Aorta (tissue), 5 donors: ENCODE measurements around the gene CREB5. TPM values are rescaled to one million over a fixed set of nuclear protein-coding genes. Genes with fewer than 3 reads are reported as not detected.

ENCODE experiments used
- ATAC-seq: fragments of 200-7000 bp; cut with Tn5 transposase; one replicate; pipeline ENCODE4 v1.9.1; 2022; ENCODE audit warnings: moderate library complexity; ENCODE audit not compliant: low FRiP score
- DNase-seq, 2 donors: peaks; one replicate each; pipeline ENCODE4 v3.0.0-alpha.2; 2020
- H3K27ac ChIP-seq, 2 donors: one replicate each; pipeline ENCODE4 v1.5.1; 2013; ENCODE audit warnings: low read length in 2 of 2, mild to moderate bottlenecking in 2 of 2, moderate library complexity in 2 of 2, control low read depth in 1 of 2, inconsistent platforms in 1 of 2, low read depth in 1 of 2
- H3K27me3 ChIP-seq, 2 donors: one replicate each; pipeline ENCODE4 v1.6.1; 2013; ENCODE audit warnings: control low read depth in 1 of 2, low read length in 1 of 2, mild to moderate bottlenecking in 1 of 2, moderate library complexity in 1 of 2; ENCODE audit not compliant: insufficient read depth in 2 of 2, control insufficient read depth in 1 of 2
- H3K36me3 ChIP-seq, 2 donors: one replicate each; pipeline ENCODE4 v1.6.1; 2013; ENCODE audit warnings: control low read depth in 1 of 2, low read length in 1 of 2, mild to moderate bottlenecking in 1 of 2; ENCODE audit not compliant: insufficient read depth in 2 of 2, control insufficient read depth in 1 of 2
- H3K4me1 ChIP-seq, 2 donors: one replicate each; pipeline ENCODE4 v1.6.1; 2013; ENCODE audit warnings: low read length in 2 of 2, control low read depth in 1 of 2, mild to moderate bottlenecking in 1 of 2, moderate library complexity in 1 of 2; ENCODE audit not compliant: insufficient read depth in 2 of 2, control insufficient read depth in 1 of 2
- H3K4me3 ChIP-seq, 2 donors: one replicate each; pipeline ENCODE4 v1.5.1; 2013; ENCODE audit warnings: low read length in 2 of 2, control low read depth in 1 of 2, mild to moderate bottlenecking in 1 of 2
- H3K9me3 ChIP-seq: one replicate; pipeline ENCODE4 v1.6.1; 2013; ENCODE audit warnings: mild to moderate bottlenecking, low read length; ENCODE audit not compliant: control insufficient read depth
- WGBS, 2 donors: extraction: QIAGEN DNeasy Blood & Tissue Kit; methylation state at CpG; one replicate each; pipeline ENCODE4 v1.1.7; 2013; 5-methylcytosine and 5-hydroxymethylcytosine counted together
- intact Hi-C, 2 donors: fragments of 100-400 bp; cut with DNase I; formaldehyde crosslinking; loops; one replicate each; pipeline versions ENCODE4 v1.14.2 to v1.15.0; 2022
- polyA plus RNA-seq, 2 donors: library from polyadenylated mRNA; stranded (reverse); fragments of 200-250 nt; gene quantifications; one replicate each; pipeline ENCODE4 v1.2.3, GENCODE V29; 2013
- total RNA-seq, 2 donors: library from RNA; stranded (reverse); fragmentation: NEBNext Ultra II Directional; extraction: Animal tissue kit (Norgen Biotek cat#: 25700); gene quantifications; one replicate each; pipeline ENCODE4 v1.2.1, GENCODE V29; 2021
- donor health status: healthy with polysubstance abuse.
- donor health status: Bipolar disorder and iron deficiency.
- donor health status: DM: no; HTN: no; CAD: no.
- donor health status: DM: no; HTN: no; CAD: no.
- donor health status: DM: yes; HTN: yes; CAD: no.

The CREB5 gene
- total and polyA plus RNA-seq, 4 donors: 2.6 to 57.1 (median 17.9) TPM

DNA sequence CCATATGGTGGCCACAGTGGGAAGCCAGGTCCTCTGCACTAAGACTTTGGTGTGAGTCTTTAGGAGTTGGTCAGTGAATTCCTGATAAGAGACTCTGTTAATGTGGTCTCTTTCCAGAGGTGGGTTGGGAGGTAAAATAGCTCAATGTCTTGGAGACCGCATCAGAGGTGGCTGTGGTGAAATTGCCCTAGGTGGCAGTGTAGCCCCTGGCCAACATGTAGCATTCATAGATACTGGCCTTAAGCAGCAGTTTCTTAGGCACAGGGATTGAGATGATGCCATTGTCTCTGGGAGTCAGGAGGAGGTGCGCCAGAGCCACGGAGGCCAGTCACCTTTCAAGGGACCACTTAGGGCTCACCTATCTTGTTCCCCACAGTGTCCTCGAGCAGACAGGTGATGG, 202.8 kb downstream of the CREB5 start:
- Histone ChIP-seq H3K4me1 (no peaks in the 10 kb centered on the region), H3K27ac (no peak overlapping the region), H3K9me3 (no peaks in the 10 kb centered on the region), H3K36me3 (no peaks in the 10 kb centered on the region), H3K27me3 (no peaks in the 10 kb centered on the region), H3K4me3 (no peak overlapping the region)
- 89 to 91% methylated on average over 4 of the region's 4 CpGs for WGBS, 2 donors
- DNase-seq (no peak), ATAC-seq (peak; percentile 29)
- intact Hi-C loops: loop anchor here (5.0 to 10.0 kb wide), 2 partner anchors 237 to 240 kb away; no protein-coding TSS in a partner anchor

GRCh38 chr7:28617308-28617880, 205.1 kb downstream of the CREB5 start:
- 97 to 98% methylated on average over 2 of the region's 2 CpGs for WGBS, 2 donors
- no peak overlapping the region for H3K4me3 ChIP-seq
- no peaks in the 10 kb centered on the region for H3K27me3 ChIP-seq
- intact Hi-C loops: loop anchor here (5.0 to 10.0 kb wide), 2 partner anchors 235 to 237 kb away; no protein-coding TSS in a partner anchor
- ATAC-seq: no peak
- no peak for DNase-seq
- H3K4me1 ChIP-seq: peaks cover 0 to 3% of the 10 kb centered on the region in 2 donors
- no peaks in the 10 kb centered on the region for H3K36me3 ChIP-seq
- no peak overlapping the region for H3K27ac ChIP-seq
- H3K9me3 ChIP-seq: no peaks in the 10 kb centered on the region

DNA sequence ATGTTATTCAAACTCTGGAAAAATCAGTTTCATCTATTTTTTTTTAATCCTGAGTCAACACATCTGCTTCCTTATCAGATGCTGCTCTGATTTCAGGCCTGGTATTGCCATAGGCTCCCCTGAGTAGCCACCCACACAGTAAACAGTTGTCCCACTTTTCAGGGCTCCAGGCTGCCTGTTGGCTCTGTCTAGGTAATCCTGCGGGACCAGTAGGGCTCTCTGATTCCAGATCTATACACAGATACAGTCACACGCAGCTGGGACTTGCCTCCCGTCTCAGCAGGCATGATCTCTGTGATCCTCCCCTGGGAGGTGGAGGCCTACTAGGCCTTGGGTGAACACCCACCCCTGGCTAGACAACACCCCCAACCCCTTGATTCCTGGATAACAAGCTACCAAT, 206.1 kb downstream of the CREB5 start:
- Histone ChIP-seq H3K27me3 (no peaks in the 10 kb centered on the region), H3K4me3 (no peak overlapping the region), H3K36me3 (no peaks in the 10 kb centered on the region), H3K9me3 (no peaks in the 10 kb centered on the region), H3K4me1 (peaks cover 0 to 3% of the 10 kb centered on the region in 2 donors), H3K27ac (no peak overlapping the region)
- ATAC-seq: no peak
- WGBS, 2 donors: 32 to 55% methylated on average over 3 of the region's 3 CpGs
- intact Hi-C loops: loop anchor here (5.0 to 10.0 kb wide), 2 partner anchors 234 to 236 kb away; no protein-coding TSS in a partner anchor
- DNase-seq: no peak

DNA sequence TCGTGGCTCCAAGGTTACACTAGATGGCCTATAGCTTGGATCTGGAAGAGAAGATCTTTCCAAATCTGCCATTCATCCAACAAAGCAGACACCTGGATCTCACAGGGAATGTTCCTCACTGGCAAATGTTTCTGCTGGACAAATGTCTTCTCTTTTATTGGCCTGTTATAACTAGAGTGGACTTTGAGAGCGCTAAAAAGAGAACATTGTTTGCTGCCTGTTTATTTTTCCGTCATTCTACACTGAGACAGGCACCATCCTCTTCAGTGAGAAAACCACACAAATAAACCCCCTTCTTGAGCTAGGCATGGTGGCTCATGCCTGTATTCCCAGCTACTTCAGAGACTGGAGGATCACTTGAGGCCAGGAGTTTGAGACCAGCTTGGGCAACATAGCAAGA, 206.9 kb downstream of the CREB5 start:
- Histone ChIP-seq H3K4me1 (peaks cover 0 to 3% of the 10 kb centered on the region in 2 donors), H3K9me3 (no peaks in the 10 kb centered on the region), H3K36me3 (no peaks in the 10 kb centered on the region), H3K27ac (no peak overlapping the region), H3K27me3 (no peaks in the 10 kb centered on the region), H3K4me3 (no peak overlapping the region)
- ATAC-seq (no peak), DNase-seq (no peak)
- intact Hi-C loops: loop anchor here (5.0 to 10.0 kb wide), 2 partner anchors 233 to 236 kb away; no protein-coding TSS in a partner anchor
- WGBS, 2 donors: 95 to 97% methylated on average over 3 of the region's 3 CpGs

DNA sequence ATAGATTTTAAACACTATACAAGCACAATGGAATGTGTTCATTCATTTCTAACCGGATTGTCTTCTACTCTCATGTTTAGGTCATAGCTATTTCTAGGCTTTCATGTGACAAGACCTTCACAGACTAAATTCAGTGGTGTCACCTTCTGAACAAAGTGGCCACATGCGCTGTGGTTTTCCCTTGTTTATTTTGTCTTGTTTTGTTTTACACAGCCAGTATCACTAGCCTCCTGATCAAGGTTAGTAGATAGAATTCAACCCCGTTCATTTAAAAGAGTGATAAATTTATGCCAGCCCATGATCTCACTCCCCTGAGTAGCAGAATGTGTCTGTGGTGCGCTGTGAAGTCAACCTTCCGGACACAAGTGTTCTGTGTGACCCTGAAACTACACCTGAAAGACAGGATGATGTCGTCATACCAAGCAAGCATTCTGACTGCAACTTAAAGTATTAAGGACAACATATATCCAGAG, 209.1 kb downstream of the CREB5 start:
- Histone ChIP-seq H3K27ac (no peak overlapping the region), H3K9me3 (no peaks in the 10 kb centered on the region), H3K27me3 (no peaks in the 10 kb centered on the region), H3K36me3 (no peaks in the 10 kb centered on the region), H3K4me3 (no peak overlapping the region), H3K4me1 (peaks cover 0 to 3% of the 10 kb centered on the region in 2 donors)
- WGBS, 2 donors: 21 to 30% methylated on average over 6 of the region's 6 CpGs
- ATAC-seq (no peak), DNase-seq (no peak)
- intact Hi-C loops: no loop called here

DNA sequence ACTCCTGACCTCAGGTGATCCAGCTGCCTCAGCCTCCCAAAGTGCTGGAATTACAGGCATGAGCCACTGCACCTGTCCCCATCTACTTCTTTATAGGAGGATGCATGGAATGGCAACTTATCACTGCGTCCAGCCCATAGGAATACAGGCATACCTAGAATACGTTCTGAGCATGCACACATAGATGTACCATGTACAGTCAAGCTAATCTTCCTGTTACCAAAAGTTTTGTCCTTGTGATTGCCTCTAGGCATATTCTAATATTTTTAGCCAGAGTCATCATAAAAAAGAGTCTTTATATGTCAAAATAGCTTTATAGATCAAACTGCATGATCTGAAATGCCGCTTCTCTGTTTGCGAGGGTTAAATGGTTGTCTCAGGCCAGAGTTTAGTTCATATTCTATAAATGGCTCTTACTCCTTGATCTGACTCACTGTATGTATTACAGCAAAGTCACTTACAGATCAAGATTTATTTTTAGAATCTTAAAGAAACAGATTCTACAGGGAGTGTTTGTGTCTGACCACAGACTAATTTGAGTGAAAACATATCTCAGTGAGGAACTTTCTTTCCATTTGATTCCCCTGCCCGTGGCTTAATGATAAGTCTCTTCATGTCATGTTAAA, 210.9 kb downstream of the CREB5 start:
- no peaks in the 10 kb centered on the region for H3K9me3 ChIP-seq
- no peak overlapping the region for H3K4me3 ChIP-seq
- H3K27ac ChIP-seq: no peak overlapping the region
- no peaks in the 10 kb centered on the region for H3K27me3 ChIP-seq
- ATAC-seq (no peak), DNase-seq (no peak)
- intact Hi-C loops: loop anchor here in 1 of 2 donors (2.0 kb wide), 2 partner anchors 64 to 214 kb away; no protein-coding TSS in a partner anchor
- 12 to 14% methylated on average over 5 of the region's 5 CpGs for WGBS, 2 donors
- H3K4me1 ChIP-seq: peaks cover 0 to 13% of the 10 kb centered on the region in 2 donors
- no peaks in the 10 kb centered on the region for H3K36me3 ChIP-seq

DNA sequence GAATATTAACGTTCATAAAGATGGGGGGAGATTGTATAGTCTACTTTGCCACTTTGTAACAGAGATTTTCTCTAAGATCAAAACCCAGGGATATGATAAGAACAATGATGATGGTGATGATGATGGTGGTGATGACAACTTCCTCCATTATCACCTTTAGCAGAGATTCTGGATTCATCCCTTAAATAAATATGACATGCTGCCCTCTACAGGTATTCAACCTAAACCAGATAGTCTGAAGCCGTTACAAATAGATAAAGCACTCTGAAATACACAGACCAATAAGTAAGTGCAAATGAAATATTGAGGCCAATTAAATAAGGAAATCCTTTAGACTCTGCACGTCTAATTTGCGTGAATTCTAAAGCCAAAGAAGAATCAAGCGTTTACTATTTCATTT, 211.5 kb downstream of the CREB5 start:
- intact Hi-C loops: loop anchor here in 1 of 2 donors (2.0 kb wide), 2 partner anchors 63 to 215 kb away; no protein-coding TSS in a partner anchor
- DNase-seq (no peak), ATAC-seq (no peak)
- 58 to 70% methylated on average over 5 of the region's 5 CpGs for WGBS, 2 donors
- Histone ChIP-seq H3K4me1 (peaks cover 0 to 19% of the 10 kb centered on the region in 2 donors), H3K9me3 (no peaks in the 10 kb centered on the region), H3K36me3 (no peaks in the 10 kb centered on the region), H3K4me3 (no peak overlapping the region), H3K27me3 (no peaks in the 10 kb centered on the region), H3K27ac (no peak overlapping the region)

DNA sequence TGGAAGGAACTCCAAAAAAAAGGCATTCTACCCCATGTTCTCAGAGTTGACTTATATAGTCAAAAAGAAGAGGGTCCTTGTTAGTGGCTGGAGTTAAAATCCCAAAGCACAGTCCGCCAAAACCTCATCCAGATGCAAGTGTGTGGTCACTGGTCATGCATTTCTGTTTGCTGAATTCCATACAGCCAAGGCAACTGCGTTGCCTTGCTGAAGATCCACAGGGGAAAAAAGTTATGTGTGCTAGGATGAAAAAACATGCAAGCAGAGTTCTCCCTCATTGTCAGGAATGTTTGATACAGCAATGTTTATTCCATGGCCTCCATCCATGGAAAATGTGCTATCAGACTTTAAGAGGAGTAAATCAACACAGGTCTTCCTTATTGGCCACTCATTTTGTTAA, 213.1 kb downstream of the CREB5 start:
- no peak for DNase-seq
- Histone ChIP-seq H3K36me3 (no peaks in the 10 kb centered on the region), H3K4me3 (no peak overlapping the region), H3K27ac (no peak overlapping the region), H3K4me1 (peaks cover 0 to 27% of the 10 kb centered on the region in 2 donors), H3K9me3 (no peaks in the 10 kb centered on the region), H3K27me3 (no peaks in the 10 kb centered on the region)
- intact Hi-C loops: loop anchor here in 1 of 2 donors (5.0 kb wide), 2 partner anchors 62 to 218 kb away; no protein-coding TSS in a partner anchor
- WGBS, 2 donors: 41 to 69% methylated on average over 2 of the region's 2 CpGs
- no peak for ATAC-seq
